Heart left ventricle (tissue), 16 donors: Measurements from ENCODE around the gene NFASC. TPM values are rescaled to one million over a fixed set of nuclear protein-coding genes. Genes with fewer than 3 reads are reported as not detected.

ENCODE experiments used
- ATAC-seq, 4 donors: fragments of 200-7000 bp; cut with Tn5 transposase; one replicate each; pipeline ENCODE4 v1.9.1; 2020 to 2022; ENCODE audit warnings: moderate library complexity in 4 of 4, mild to moderate bottlenecking in 3 of 4, moderate number of reproducible peaks in 1 of 4
- DNase-seq, 5 donors: peaks; one replicate each; pipeline ENCODE4 v3.0.0-alpha.2; 2020
- H3K27ac ChIP-seq, 12 donors: fragments of 200-600 bp; sonication (generic) in 4 of 12; one replicate each; pipeline versions ENCODE4 v1.5.0 to v1.8.0; 2016 to 2022; ENCODE audit warnings: mild to moderate bottlenecking in 2 of 12
- H3K27me3 ChIP-seq, 9 donors: fragments of 200-600 bp; sonication (generic) in 2 of 9; one replicate each; pipeline versions ENCODE4 v1.5.1 to v1.8.0; 2016 to 2022; ENCODE audit warnings: mild to moderate bottlenecking in 3 of 9
- H3K36me3 ChIP-seq, 9 donors: fragments of 200-600 bp; sonication (generic) in 2 of 9; one replicate each; pipeline versions ENCODE4 v1.5.0 to v1.8.0; 2018 to 2022; ENCODE audit warnings: mild to moderate bottlenecking in 2 of 9
- H3K4me1 ChIP-seq, 12 donors: fragments of 200-600 bp; sonication (generic) in 4 of 12; one replicate each; pipeline versions ENCODE4 v1.5.0 to v1.8.0; 2016 to 2022; ENCODE audit warnings: mild to moderate bottlenecking in 3 of 12
- H3K4me3 ChIP-seq, 12 donors: fragments of 200-600 bp; sonication (generic) in 4 of 12; one replicate each; pipeline versions ENCODE4 v1.5.0 to v1.8.0; 2017 to 2022; ENCODE audit warnings: mild to moderate bottlenecking in 9 of 12, moderate library complexity in 4 of 12
- H3K9me3 ChIP-seq, 12 donors: fragments of 200-600 bp; sonication (generic) in 4 of 12; one replicate each; pipeline versions ENCODE4 v1.5.0 to v1.8.0; 2016 to 2022; ENCODE audit warnings: mild to moderate bottlenecking in 1 of 12
- CTCF ChIP-seq, 12 donors: fragments of 200-600 bp; sonication (generic) in 4 of 12; IDR thresholded peaks; one replicate each; pipeline versions ENCODE4 v1.5.0 to v1.8.0; 2018 to 2022; ENCODE audit warnings: antibody characterized with exemption in 12 of 12, mild to moderate bottlenecking in 5 of 12
- POLR2A ChIP-seq, 2 donors: fragments of 450-650 bp; IDR thresholded peaks; one replicate each; pipeline ENCODE4 v1.6.1; 2017; ENCODE audit warnings: antibody characterized with exemption in 2 of 2, mild to moderate bottlenecking in 2 of 2, moderate library complexity in 2 of 2
- WGBS, 4 donors: extraction: QIAGEN DNeasy Blood & Tissue Kit in 2 of 4; methylation state at CpG; one replicate each; pipeline versions ENCODE4 v1.1.5 to v1.1.7; 2013 to 2018; 5-methylcytosine and 5-hydroxymethylcytosine counted together
- intact Hi-C, 10 donors: fragments of 100-400 bp; cut with DNase I; formaldehyde crosslinking; loops; one replicate each; pipeline versions ENCODE4 v1.11.1 to v1.14.2; 2022
- polyA plus RNA-seq, 2 donors: library from polyadenylated mRNA; stranded (reverse); fragments of 200-250 nt; gene quantifications; one replicate each; pipeline ENCODE4 v1.2.3, GENCODE V29; 2013
- total RNA-seq, 9 donors: library from RNA; depleted of rRNA in 2 of 9; stranded (reverse); fragments of >200 nt in 2 of 9; fragmentation: NEBNext Ultra II Directional in 3 of 9; extraction: Animal tissue kit (Norgen Biotek cat#: 25700) in 3 of 9; gene quantifications; one replicate each; pipeline versions ENCODE4 v1.1.0 to v1.2.4, GENCODE V29; 2016 to 2023
- donor health status: ischemic (EF 13 %, LVEDD 7.1; RV severe dilation, severe dysfunction).
- donor health status: healthy with polysubstance abuse.
- donor health status: DM: no; HTN: yes; CAD: no.
- donor health status: DM: no; HTN: no; CAD: no.
- donor health status: ischemic (EF 25% LVEDD 6.9; RV normal size, moderate dysfunction).
- donor health status: ischemic (EF 25% LVEDD 5.7; RV mildly dilated, moderate dysfunction).
- donor health status: healthy.
- donor health status: DM: yes; HTN: yes; CAD: no.
- donor health status: ischemic (EF 35%, LVEDD 5.7; RV mildly dilated, moderate dysfunction).
- donor health status: nonischemic (EF 11% LVEDD 7.7; RV severe dilation, severe dysfunction).
- donor health status: DM: yes; HTN: yes; CAD: no.
- donor health status: PGD.
- donor health status: ischemic (EF 29% LVEDD 5.4; RV normal size, mild dysfunction).
- donor health status: nonischemic (EF 23%, LVEDD 6.1; RV moderate dilation, normal function).

Gene NFASC
- total and polyA plus RNA-seq, 11 donors: 2.5 to 14.6 (median 10.3) TPM

DNA sequence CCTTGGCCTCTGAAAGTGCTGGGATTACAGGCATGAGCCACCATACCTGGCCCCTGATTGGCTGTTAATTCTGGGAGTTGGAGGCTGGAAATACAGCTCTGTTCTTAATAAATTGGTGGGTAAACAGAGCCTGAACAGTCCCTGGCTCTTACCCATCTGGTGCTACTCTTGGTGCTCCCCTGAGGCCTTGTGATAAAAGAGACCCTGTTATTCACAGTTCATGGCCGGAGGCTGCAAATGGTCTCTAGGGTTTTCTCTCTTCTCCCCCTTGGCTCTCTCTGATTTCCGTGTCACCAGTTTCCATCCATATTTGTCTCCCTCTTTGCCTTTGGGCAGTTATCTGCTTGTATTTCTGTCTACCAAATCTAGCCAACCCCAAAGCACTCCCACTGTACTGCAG lies 17.2 kb downstream of the NFASC start:
- H3K4me3 ChIP-seq: no peak overlapping the region
- peak in 1 of 4 donors; percentile 23 for ATAC-seq
- H3K4me1 ChIP-seq: peaks cover 0 to 59% (median 23%) of the 10 kb centered on the region in 12 donors
- intact Hi-C loops: loop anchor here in 3 of 10 donors (5.0 kb wide), 2 partner anchors 49 to 54 kb away; no protein-coding TSS in a partner anchor
- TF ChIP-seq CTCF (IDR thresholded peaks at IDR 0.05) (no peak), POLR2A (IDR thresholded peaks at IDR 0.05) (no peak)
- H3K27ac ChIP-seq: peak overlapping the region in 6 of 12 donors; percentile 0 to 55 (median 11)
- 60 to 85% (median 73%) methylated on average over 2 of the region's 2 CpGs for WGBS, 4 donors
- H3K9me3 ChIP-seq: no peaks in the 10 kb centered on the region
- H3K36me3 ChIP-seq: no peaks in the 10 kb centered on the region
- H3K27me3 ChIP-seq: peaks cover 0 to 44% (median 0%) of the 10 kb centered on the region in 9 donors
- DNase-seq: no peak

DNA sequence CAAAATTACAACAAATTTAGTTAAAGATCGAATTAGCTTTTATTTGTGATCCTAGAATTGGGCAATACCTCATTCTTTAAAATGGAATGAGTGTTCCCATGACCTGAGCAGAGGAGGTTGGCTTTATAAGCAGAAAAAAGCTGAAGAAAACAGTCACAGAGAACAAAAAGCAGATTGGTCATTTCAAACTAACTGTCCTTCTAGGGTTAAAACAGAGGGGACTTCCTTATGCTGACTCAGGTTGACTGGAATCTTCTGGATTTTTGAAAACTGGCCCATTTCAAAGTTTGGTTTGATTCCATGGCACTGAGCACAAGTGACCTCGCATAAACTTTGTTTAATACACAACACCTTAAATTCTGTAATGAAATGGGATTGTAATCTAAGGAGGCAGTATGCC lies 17.6 kb downstream of the NFASC start:
- DNase-seq (no peak), ATAC-seq (peak in 1 of 4 donors; percentile 15)
- Histone ChIP-seq H3K4me1 (peaks cover 0 to 59% (median 23%) of the 10 kb centered on the region in 12 donors), H3K27ac (peak overlapping the region in 8 of 12 donors; percentile 1 to 62 (median 26)), H3K36me3 (no peaks in the 10 kb centered on the region), H3K4me3 (no peak overlapping the region), H3K9me3 (no peaks in the 10 kb centered on the region), H3K27me3 (peaks cover 0 to 43% (median under 1%) of the 10 kb centered on the region in 9 donors)
- intact Hi-C loops: loop anchor here in 3 of 10 donors (5.0 kb wide), 2 partner anchors 49 to 54 kb away; no protein-coding TSS in a partner anchor
- WGBS, 4 donors: 67 to 75% (median 71%) methylated on average over 2 of the region's 2 CpGs
- TF ChIP-seq CTCF (IDR thresholded peaks at IDR 0.05): no peak

- intact Hi-C loops: loop anchor here in 4 of 10 donors (5.0 kb wide), 3 partner anchors 37 to 52 kb away; no protein-coding TSS in a partner anchor
- DNase-seq (peak in 1 of 5 donors; percentile 50), ATAC-seq (peak; percentile 78 to 90 (median 84))
- Histone ChIP-seq H3K36me3 (no peaks in the 10 kb centered on the region), H3K27ac (peak overlapping the region in 6 of 12 donors; percentile 10 to 55 (median 44)), H3K4me3 (no peak overlapping the region), H3K27me3 (peaks cover 0 to 45% (median 8%) of the 10 kb centered on the region in 9 donors), H3K9me3 (no peaks in the 10 kb centered on the region), H3K4me1 (peaks cover 0 to 60% (median 22%) of the 10 kb centered on the region in 12 donors)
- TF ChIP-seq CTCF (IDR thresholded peaks at IDR 0.05) (no peak), POLR2A (IDR thresholded peaks at IDR 0.05) (no peak)
- WGBS, 4 donors: 22 to 29% (median 28%) methylated on average over 8 of the region's 8 CpGs
These were observed 19.2 kb downstream of the NFASC start for GRCh38 chr1:204889681-204890383.

DNA sequence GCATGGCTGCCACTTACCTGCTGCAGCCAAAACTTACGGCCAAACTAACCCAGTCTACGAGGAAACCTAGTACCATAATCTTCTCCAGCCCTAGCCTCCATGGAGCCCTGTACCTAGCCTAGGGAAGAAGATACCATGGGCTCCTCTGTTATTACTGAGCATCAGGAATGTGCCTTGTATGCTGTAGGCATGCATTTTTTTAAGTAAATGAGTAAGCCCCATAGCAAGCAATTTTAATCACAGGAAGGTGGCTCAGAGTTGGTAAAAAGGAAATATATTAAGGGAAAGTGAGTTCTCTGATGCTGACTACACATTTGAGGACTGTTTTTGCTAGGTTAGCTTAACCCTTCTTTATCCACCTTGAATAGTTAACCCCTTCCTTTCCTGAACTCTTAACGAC lies 21.2 kb downstream of the NFASC start:
- Histone ChIP-seq H3K27ac (peak overlapping the region in 1 of 12 donors; percentile 8), H3K4me1 (peaks cover 0 to 49% (median 16%) of the 10 kb centered on the region in 12 donors), H3K27me3 (peaks cover 0 to 33% (median 8%) of the 10 kb centered on the region in 9 donors), H3K4me3 (no peak overlapping the region), H3K9me3 (no peaks in the 10 kb centered on the region), H3K36me3 (no peaks in the 10 kb centered on the region)
- DNase-seq (no peak), ATAC-seq (no peak)
- 60 to 93% (median 85%) methylated on average over 3 of the region's 3 CpGs for WGBS, 4 donors
- TF ChIP-seq CTCF (IDR thresholded peaks at IDR 0.05): no peak
- no peak for TF ChIP-seq POLR2A (IDR thresholded peaks at IDR 0.05)
- intact Hi-C loops: loop anchor here in 1 of 10 donors (5.0 kb wide), 1 partner anchor 35 kb away; no protein-coding TSS in a partner anchor
